ENCODE results near the gene TEC. TPM values are rescaled to one million over a fixed set of nuclear protein-coding genes. Genes with fewer than 3 reads are reported as not detected.

The TEC gene
- 0.43 and 0.48 TPM in 2 replicates for total RNA-seq

DNA sequence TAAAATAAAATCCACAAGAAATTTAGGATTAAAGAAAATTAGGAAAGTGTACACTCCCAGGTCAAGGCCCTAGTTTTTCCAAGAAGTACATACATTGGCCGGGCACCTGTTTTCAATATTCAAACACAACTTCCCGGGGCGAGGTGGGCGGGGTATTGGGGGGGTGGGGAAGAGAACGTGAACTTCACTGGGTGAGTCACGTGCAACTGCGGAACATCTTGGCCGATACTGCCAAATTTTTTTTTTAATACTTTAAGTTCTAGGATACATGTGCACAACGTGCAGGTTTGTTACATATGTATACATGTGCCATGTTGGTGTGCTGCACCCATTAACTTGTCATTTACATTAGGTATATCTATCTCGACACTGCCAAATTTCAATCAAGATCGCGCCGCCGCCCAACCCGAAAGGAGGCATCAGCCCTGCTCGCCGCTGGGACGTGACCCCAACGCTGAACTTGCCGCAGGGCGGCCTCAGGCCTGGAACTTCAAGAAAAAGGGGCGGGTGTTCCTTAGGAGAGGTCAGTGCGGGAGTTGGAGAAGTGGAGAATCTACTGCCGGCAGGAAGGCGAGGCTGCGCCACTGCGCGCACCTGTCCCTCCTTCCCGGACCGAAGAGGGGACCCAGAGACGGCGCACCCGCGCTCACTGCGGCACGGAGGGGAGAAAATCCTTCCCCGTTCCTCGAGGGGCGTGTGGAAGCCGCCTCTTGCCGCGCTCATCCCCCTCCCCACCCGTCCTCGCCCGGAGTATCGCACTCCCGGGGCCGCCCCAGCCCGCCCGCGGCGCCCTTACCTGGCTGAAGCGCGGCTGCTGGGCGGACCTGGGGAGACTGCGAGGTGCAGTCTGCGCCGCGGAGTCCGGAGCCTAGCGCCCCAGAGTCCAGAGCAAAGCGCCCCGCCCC, at the start of gene TEC:
Gene TEC, minus strand, starts transcription at position 883 of the 905 bp plus-strand sequence. CDS start 41,224 bp downstream, outside the sequence.

GRCh38 chr4:48134081-48134480, 135.6 kb downstream of the TEC start, which contains the start of gene TXK:
TSS of gene TXK (minus strand) at chr4:48134250. CDS start at chr4:48134170, 80 bp downstream.

Other genes starting within 250 kb of the TEC start
- gene TXK, start 135.6 kb downstream of the TEC start, total RNA-seq: 0.21 and 0.48 TPM in 2 replicates
- 18.6 and 47.1 TPM in 2 replicates for gene SLAIN2, start 71.7 kb upstream of the TEC start, total RNA-seq
- gene SLC10A4, start 213.5 kb upstream of the TEC start, total RNA-seq: 0.21 TPM in 1 of 2 replicates, not detected in the other
- not detected in 2 replicates for gene ZAR1, start 220.4 kb upstream of the TEC start, total RNA-seq